Gastrocnemius medialis (tissue), 4 donors: ENCODE results near the gene SPACA4. TPM values are rescaled to one million over a fixed set of nuclear protein-coding genes. Genes with fewer than 3 reads are reported as not detected.
A peak's percentile ranks its signal among the peaks of the same experiment; 100 is the strongest.

ENCODE experiments used
- ATAC-seq, 2 donors: fragments of 150-250 bp; one replicate each; pipeline ENCODE4 v1.9.1; 2016
- DNase-seq, 2 donors: peaks; one replicate each; pipeline ENCODE4 v3.0.0-alpha.2; 2019
- H3K27ac ChIP-seq, 4 donors: fragments of 200-600 bp; sonication (generic); 1 replicate in 1 of 4; 2 replicates in 3 of 4; pipeline ENCODE4 v1.5.1; 2016 to 2018; ENCODE audit warnings: mild to moderate bottlenecking in 2 of 4, moderate library complexity in 1 of 4
- H3K27me3 ChIP-seq, 3 donors: fragments of 200-600 bp; sonication (generic) in 2 of 3; 1 replicate in 1 of 3; 2 replicates in 2 of 3; pipeline versions ENCODE4 v1.5.1 to v1.6.0; 2016 to 2019; ENCODE audit warnings: mild to moderate bottlenecking in 1 of 3, moderate library complexity in 1 of 3
- H3K36me3 ChIP-seq, 2 donors: fragments of 200-600 bp; sonication (generic) in 1 of 2; one replicate each; pipeline ENCODE4 v1.5.1; 2017 to 2018
- H3K4me1 ChIP-seq, 2 donors: fragments of 200-600 bp; sonication (generic) in 1 of 2; one replicate each; pipeline ENCODE4 v1.5.1; 2016 to 2017; ENCODE audit warnings: mild to moderate bottlenecking in 2 of 2
- H3K4me3 ChIP-seq, 4 donors: fragments of 200-600 bp; sonication (generic) in 3 of 4; 1 replicate in 1 of 4; 2 replicates in 3 of 4; pipeline ENCODE4 v1.5.1; 2016 to 2019; ENCODE audit warnings: mild to moderate bottlenecking in 2 of 4
- H3K9me3 ChIP-seq, 3 donors: fragments of 200-600 bp; sonication (generic) in 2 of 3; 1 replicate in 1 of 3; 2 replicates in 2 of 3; pipeline ENCODE4 v1.5.1; 2016 to 2019
- POLR2A ChIP-seq, 2 donors: fragments of 450-650 bp; IDR thresholded peaks; one replicate each; pipeline ENCODE4 v1.6.1; 2017; ENCODE audit warnings: antibody characterized with exemption in 2 of 2, mild to moderate bottlenecking in 2 of 2, moderate library complexity in 2 of 2
- in situ Hi-C, 4 donors: fragments of 200-750 bp; cut with MboI; loops; one replicate each; pipeline versions ENCODE4 v1.15.0 to v1.8.0; 2017; ENCODE audit warnings: low sequenced_read_pairs in 4 of 4
- intact Hi-C: fragments of 100-400 bp; cut with DNase I; formaldehyde crosslinking; loops from one replicate; pipeline ENCODE4 v1.15.1; 2023; ENCODE audit warnings: low total_unique reads
- total RNA-seq, 4 donors: library from RNA; depleted of rRNA; stranded (reverse); fragments of >200 nt; gene quantifications; one replicate each; pipeline versions ENCODE4 v1.1.0 to v1.2.3, GENCODE V29; 2016
- TF ChIP-seq, protein P1 (sequence below), 5 experiments: fragments of 450-650 bp in 3 of 5; fragments of 200-600 bp in 2 of 5; sonication (generic) in 2 of 5; IDR thresholded peaks in 4 of 5; conservative IDR thresholded peaks in 1 of 5; 1 replicate in 4 of 5; 2 replicates in 1 of 5; pipeline ENCODE4 v1.5.1; 2016 to 2019; ENCODE audit warnings: antibody characterized with exemption in 5 of 5, mild to moderate bottlenecking in 3 of 5, moderate library complexity in 3 of 5

Gene SPACA4
- total RNA-seq, 4 donors from 2014 or later = not detected

DNA sequence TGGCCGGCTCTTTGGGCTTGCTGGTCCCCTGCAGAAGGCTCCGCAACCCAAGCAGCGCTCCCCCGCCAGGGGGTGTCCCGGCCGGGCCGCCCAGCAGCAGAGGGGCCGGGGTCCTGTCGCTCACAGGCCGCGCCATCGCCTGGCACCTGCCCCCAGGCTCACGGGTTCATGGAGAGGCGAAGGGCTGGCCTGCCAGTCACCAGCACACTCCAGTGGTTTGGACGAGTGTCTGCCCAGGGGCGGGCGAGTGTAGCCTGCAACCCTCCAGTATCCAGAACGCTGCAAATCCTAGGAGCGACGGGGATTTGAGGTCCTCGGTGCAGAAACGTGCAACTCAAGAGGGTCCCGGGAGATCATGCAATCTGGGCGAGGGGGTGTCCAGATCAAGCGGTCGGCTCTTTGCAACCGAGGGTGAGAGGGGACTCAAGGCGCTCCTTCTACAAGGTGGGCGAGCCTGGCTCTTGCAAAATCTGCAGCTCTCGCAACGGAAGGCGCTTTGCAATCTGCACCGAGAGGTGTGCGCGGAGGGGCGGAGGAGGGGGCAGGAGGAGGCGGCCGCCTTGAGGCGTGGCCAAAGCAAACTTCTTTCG is 30.4 kb downstream of the SPACA4 start, which contains the start of gene DBP:
Gene DBP, minus strand, starts transcription at position 521 of the 590 bp plus-strand sequence. Its CDS starts 385 bp downstream, at position 136.
- H3K27ac ChIP-seq = peak within 1 kb of the TSS; percentile 97 to 100 (median 100)
- peak within 1 kb of the TSS; percentile 58 to 95 (median 76) for H3K4me3 ChIP-seq
- TF ChIP-seq POLR2A (IDR thresholded peaks at IDR 0.05) = no peak
- TF ChIP-seq, protein P1, sequence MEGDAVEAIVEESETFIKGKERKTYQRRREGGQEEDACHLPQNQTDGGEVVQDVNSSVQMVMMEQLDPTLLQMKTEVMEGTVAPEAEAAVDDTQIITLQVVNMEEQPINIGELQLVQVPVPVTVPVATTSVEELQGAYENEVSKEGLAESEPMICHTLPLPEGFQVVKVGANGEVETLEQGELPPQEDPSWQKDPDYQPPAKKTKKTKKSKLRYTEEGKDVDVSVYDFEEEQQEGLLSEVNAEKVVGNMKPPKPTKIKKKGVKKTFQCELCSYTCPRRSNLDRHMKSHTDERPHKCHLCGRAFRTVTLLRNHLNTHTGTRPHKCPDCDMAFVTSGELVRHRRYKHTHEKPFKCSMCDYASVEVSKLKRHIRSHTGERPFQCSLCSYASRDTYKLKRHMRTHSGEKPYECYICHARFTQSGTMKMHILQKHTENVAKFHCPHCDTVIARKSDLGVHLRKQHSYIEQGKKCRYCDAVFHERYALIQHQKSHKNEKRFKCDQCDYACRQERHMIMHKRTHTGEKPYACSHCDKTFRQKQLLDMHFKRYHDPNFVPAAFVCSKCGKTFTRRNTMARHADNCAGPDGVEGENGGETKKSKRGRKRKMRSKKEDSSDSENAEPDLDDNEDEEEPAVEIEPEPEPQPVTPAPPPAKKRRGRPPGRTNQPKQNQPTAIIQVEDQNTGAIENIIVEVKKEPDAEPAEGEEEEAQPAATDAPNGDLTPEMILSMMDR (IDR thresholded peaks at IDR 0.05 in 4 of 5, conservative IDR thresholded peaks at IDR 0.05 in 1 of 5) = peak in 3 of 5 experiments; percentile 22 to 34 (median 32)
- in situ Hi-C loops = loop anchor here in 1 of 4 donors (25.0 kb wide), 1 partner anchor 100 kb away; the partner anchor contains the start of genes IZUMO1 and RASIP1
- H3K9me3 ChIP-seq = no peaks in the 10 kb centered on the region
- peak in 1 of 2 donors; percentile 79 for DNase-seq
- H3K27me3 ChIP-seq = no peaks in the 10 kb centered on the region
- no peaks in the 10 kb centered on the region for H3K36me3 ChIP-seq
- intact Hi-C loops = loop anchor here (5.0 to 10.0 kb wide), 3 partner anchors 515 to 1565 kb away; partner anchors contain the start of genes AKT1S1, MYH14 and TBC1D17
- H3K4me1 ChIP-seq = peaks cover 41 to 50% of the 10 kb centered on the region in 2 donors
- peak; percentile 7 to 15 for ATAC-seq

DNA sequence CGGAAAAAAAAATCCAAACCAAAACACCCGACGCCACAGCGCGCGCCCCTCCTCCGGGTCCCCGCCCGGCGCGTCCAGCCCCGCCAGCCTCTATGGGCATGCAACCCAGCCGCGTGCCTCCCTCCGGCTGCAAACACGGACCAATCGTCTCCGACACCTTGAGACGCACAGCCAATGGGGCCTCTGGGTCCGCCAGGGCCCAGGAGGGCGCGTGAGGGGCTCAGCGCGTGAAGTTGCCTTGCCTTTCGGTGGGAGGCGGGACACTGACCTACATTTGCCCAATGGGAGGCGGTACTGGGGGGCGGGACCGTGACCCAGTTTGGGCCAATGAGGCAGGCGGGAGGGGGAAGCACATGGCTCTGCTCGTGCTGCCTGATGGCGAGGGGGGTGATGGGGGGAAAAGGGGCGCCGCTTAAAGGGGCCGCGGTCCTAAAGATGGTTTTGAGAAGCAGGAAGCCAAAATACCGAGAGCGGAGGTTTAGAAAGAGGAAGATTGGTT is 31.0 kb downstream of the SPACA4 start:
- Histone ChIP-seq H3K4me1 (peaks cover 35 to 45% of the 10 kb centered on the region in 2 donors), H3K36me3 (no peaks in the 10 kb centered on the region), H3K27ac (peak overlapping the region; percentile 97 to 100 (median 100)), H3K4me3 (peak overlapping the region; percentile 58 to 95 (median 76)), H3K9me3 (no peaks in the 10 kb centered on the region), H3K27me3 (no peaks in the 10 kb centered on the region)
- in situ Hi-C loops = loop anchor here in 1 of 4 donors (25.0 kb wide), 1 partner anchor 100 kb away; the partner anchor contains the start of genes IZUMO1 and RASIP1
- TF ChIP-seq, protein P1 (IDR thresholded peaks at IDR 0.05 in 4 of 5, conservative IDR thresholded peaks at IDR 0.05 in 1 of 5) = peak in 1 of 5 experiments; percentile 21
- TF ChIP-seq POLR2A (IDR thresholded peaks at IDR 0.05) = peak; percentile 59 to 76
- DNase-seq (peak; percentile 99 to 100), ATAC-seq (peak; percentile 52 to 55)
- intact Hi-C loops = loop anchor here (5.0 to 10.0 kb wide), 3 partner anchors 515 to 1565 kb away; partner anchors contain the start of genes AKT1S1, MYH14 and TBC1D17

DNA sequence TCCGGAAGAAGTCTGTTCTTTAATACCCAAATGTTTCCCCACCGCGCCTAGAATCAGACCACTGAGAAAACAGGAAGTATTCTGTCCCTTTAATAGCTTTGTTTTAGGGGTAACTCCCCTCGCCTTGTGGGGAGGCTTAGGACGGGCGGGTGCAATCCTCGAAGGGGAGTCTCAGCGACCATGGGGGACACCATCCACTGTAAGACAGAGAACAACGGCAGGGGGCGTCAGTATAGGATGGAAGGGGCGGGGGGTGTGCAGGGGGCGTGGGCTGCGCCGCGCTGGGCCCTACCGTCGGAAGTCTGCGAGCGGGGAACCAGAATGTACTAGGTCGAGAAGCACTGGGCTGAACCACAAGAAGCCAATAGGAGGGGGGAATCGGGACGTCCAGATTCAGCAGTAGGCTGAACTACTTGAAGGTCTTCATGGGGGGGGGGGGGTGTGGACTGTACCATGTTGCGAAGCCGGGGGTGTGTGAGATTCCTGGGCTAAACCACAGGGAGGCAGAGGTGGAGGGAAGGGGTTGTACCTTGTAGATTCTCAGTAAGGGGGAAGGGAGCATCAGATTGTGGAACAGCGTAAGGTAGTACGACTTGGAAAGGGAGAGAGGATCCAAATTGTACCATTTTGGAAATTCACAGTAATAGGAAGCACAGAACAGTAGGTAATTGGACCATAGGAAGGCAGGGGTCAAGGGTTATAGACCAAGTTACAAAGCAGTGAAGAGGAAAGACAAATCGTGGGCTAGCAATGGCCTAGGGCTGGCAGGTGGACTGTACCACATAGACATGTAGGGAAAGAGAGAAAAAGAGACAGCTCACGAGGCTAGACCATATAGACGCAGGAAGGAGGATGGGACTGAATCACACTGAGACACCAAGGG is 31.6 kb downstream of the SPACA4 start:
- intact Hi-C loops = loop anchor here (2.0 to 10.0 kb wide), 4 partner anchors 149 to 1564 kb away; partner anchors contain the start of genes AKT1S1, MYH14 and TBC1D17
- no peaks in the 10 kb centered on the region for H3K36me3 ChIP-seq
- no peaks in the 10 kb centered on the region for H3K27me3 ChIP-seq
- peak overlapping the region; percentile 58 to 95 (median 76) for H3K4me3 ChIP-seq
- TF ChIP-seq, protein P1 (IDR thresholded peaks at IDR 0.05 in 4 of 5, conservative IDR thresholded peaks at IDR 0.05 in 1 of 5) = peak in 1 of 5 experiments; percentile 18
- peak in 1 of 2 donors; percentile 21 for TF ChIP-seq POLR2A (IDR thresholded peaks at IDR 0.05)
- in situ Hi-C loops = loop anchor here in 1 of 4 donors (25.0 kb wide), 1 partner anchor 99 kb away; the partner anchor contains the start of genes IZUMO1 and RASIP1
- ATAC-seq = peak; percentile 41 to 42
- peaks cover 28 to 38% of the 10 kb centered on the region in 2 donors for H3K4me1 ChIP-seq
- DNase-seq = peak; percentile 76 to 90
- H3K9me3 ChIP-seq = no peaks in the 10 kb centered on the region
- H3K27ac ChIP-seq = peak overlapping the region; percentile 97 to 100 (median 100)

DNA sequence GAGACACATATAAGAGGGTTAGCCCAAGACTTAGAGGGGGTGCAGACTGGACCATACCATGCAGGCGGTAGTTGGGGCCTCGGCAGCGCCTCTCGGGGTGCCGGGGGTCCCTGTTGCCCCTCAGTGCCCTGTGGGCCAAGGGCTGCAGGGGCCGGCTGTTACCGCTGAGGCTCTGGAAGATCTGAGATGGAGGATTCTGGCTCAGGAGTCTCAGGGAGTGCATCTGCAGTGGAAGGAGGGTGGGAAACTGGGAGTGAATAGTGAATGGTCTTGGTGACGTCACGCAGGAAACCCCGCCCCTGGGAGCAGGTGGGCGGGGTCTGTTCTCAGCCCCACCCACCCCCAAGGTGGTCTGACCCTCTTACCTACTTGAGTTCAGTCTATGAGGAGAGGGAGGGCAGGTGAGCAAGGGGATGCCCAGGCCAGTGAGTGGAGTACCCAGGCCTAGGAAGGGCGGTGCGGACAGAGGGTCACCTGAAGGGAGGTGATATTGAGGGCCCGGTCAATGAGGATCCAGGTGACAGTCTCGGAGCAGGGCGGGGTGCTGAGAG is 32.4 kb downstream of the SPACA4 start:
- ATAC-seq = no peak
- peak in 1 of 2 donors; percentile 46 for DNase-seq
- Histone ChIP-seq H3K4me3 (no peak overlapping the region), H3K27ac (peak overlapping the region; percentile 97 to 100 (median 100)), H3K9me3 (no peaks in the 10 kb centered on the region), H3K36me3 (no peaks in the 10 kb centered on the region), H3K27me3 (no peaks in the 10 kb centered on the region), H3K4me1 (peaks cover 21 to 31% of the 10 kb centered on the region in 2 donors)
- in situ Hi-C loops (loop anchor here in 1 of 4 donors (25.0 kb wide), 1 partner anchor 98 kb away; the partner anchor contains the start of genes IZUMO1 and RASIP1), intact Hi-C loops (loop anchor here (2.0 to 10.0 kb wide), 4 partner anchors 148 to 1563 kb away; partner anchors contain the start of genes AKT1S1, MYH14 and TBC1D17)
- TF ChIP-seq POLR2A (IDR thresholded peaks at IDR 0.05) = no peak
- TF ChIP-seq, protein P1 (IDR thresholded peaks at IDR 0.05 in 4 of 5, conservative IDR thresholded peaks at IDR 0.05 in 1 of 5) = no peak
